T47D (cell line): Measurements from ENCODE around the gene TNN.

Source experiments
- DNase-seq, 2 experiments: peaks; one replicate each; pipeline versions ENCODE4 v3.0.0 to v3.0.0-alpha.2; 2011 to 2012; ENCODE audit warnings: low read depth in 1 of 2, low spot score in 1 of 2
- JUND ChIP-seq: IDR thresholded peaks from 2 replicates; pipeline ENCODE4 v1.6.1; 2012; ENCODE audit warnings: low read depth
- in situ Hi-C: cut with HindIII; loops from 2 replicates; pipeline ENCODE4 v1.10.0; 2016; ENCODE audit warnings: low sequenced_read_pairs, low pct_unique_long_range_greater_than_20kb

The TNN gene

DNA sequence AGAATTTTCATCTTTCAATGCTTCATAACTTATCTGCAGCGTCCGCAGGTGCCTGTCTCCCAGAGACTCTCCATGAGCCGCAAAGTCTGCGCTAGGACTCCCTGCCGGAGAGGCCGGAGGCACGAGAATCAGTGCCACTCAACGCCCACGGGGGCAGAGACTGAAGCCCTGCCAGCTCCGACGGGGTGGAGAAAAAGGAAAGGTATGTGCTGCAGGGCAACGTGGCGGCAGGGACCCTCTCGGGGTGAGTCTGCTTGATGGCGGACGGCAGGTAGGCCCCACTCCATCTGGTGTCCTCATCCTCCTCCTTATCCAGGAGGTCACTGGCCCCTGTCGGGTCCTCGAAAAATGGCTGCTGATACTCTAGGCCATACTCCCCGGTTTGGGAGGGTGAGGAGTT is 22.5 kb upstream of the TNN start:
- in situ Hi-C loops = no loop called here

DNA sequence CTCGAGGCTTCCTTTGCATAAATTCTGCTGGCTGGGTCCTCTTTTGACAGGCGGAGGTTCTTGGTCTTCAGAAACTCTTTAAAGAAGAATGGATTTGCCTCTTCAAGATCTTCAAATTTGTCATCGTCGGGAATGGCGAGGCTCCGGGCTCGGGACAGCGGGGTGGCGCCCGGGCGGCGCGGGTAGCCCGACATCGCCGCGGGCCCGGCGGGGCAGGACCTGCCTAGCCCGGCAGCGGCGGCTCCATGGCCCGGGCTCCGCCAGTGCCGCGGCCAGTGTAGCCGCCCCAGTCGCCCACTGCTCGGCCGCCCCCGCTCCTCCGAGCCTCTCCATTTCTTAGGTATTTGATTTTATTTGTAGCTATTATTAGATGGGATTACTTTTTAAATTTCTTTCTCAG is 22.1 kb upstream of the TNN start:
- TF ChIP-seq JUND = no peak

More for the DNA sequence above, 22.5 kb upstream of the TNN start:
- DNase-seq = no peak
- no peak for TF ChIP-seq JUND

DNA sequence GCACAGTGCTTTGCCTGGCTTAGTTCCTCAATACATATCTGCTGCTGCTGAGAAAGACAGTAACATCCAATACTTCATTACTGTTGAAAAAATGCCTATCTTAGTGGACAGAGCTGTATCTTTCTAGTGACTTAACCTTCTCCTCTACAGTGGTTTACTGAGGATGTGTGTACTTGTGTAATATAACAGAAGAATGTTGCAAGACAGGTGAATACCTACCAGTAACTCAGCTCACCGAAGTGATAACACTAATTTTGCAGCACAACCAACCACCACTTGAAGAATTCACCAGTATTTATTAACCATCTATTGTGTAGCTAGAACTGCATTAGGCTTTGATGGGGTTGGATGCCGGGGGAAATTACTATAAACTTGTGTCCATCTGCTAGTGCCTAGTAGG is 16.6 kb upstream of the TNN start:
- no peak for DNase-seq
- TF ChIP-seq JUND = no peak
- in situ Hi-C loops = no loop called here

More for the DNA sequence above, 22.1 kb upstream of the TNN start:
- in situ Hi-C loops = no loop called here
- DNase-seq = no peak

GRCh38 chr1:175054736-175055135 is 12.9 kb upstream of the TNN start:
- TF ChIP-seq JUND = no peak
- DNase-seq = no peak
- in situ Hi-C loops = no loop called here

GRCh38 chr1:175062339-175062738 is 5.3 kb upstream of the TNN start:
- no peak for DNase-seq
- in situ Hi-C loops = no loop called here
- no peak for TF ChIP-seq JUND

GRCh38 chr1:175062858-175063257 is 4.8 kb upstream of the TNN start:
- in situ Hi-C loops = no loop called here
- TF ChIP-seq JUND = no peak

DNA sequence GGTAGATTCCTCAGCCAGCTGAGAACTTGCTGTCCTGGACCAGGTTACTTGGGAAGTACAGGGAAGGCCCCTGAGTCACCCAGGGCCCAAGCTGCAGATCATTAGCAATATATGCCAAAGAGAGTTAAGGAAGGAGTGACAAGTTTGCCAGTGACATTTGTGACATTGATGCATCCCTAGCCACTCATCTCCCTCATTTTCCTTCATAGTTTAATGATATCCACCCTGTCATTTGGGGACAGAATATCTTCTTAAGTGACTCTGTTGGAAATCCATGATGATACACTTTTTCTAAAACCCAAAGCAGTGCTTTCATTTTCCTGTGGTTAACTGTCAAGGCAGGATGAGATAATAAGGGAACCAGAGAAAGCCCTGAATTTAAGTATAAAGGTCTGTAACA is 3.2 kb downstream of the TNN start:
- no peak for DNase-seq
- in situ Hi-C loops = no loop called here
- TF ChIP-seq JUND = no peak

More at GRCh38 chr1:175062858-175063257, 4.8 kb upstream of the TNN start:
- DNase-seq = no peak

DNA sequence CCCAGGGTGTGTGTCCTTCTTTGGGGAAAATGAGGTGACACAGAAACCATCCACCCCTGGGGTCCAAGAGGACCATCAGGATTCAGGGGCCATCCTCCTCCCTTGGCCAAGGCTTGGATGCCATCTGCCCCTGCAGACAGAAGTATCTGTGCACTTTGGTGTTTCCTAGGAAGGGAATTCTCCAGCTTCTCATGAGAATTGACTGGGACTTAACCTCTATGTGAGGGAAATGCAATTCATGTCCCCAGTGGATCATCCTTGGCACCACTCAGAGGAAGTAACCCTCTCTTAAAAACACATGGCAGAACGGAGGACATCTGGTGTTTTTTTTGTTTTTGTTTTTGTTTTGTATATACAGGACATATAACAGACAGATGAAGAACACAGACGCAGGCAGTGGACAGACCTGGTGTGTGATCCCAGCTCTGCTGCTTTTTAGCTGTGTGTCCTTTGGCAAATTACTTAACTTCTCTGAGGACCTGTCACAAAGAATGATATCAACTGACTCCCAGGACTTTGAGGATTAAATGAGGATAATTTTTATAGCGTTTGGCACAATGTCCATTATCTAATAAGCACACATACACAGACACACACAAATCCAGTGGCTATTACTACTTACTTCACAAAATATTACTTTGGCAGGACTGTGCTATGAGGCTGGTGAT is 3.8 kb downstream of the TNN start:
- DNase-seq = no peak
- no peak for TF ChIP-seq JUND
- in situ Hi-C loops = no loop called here

DNA sequence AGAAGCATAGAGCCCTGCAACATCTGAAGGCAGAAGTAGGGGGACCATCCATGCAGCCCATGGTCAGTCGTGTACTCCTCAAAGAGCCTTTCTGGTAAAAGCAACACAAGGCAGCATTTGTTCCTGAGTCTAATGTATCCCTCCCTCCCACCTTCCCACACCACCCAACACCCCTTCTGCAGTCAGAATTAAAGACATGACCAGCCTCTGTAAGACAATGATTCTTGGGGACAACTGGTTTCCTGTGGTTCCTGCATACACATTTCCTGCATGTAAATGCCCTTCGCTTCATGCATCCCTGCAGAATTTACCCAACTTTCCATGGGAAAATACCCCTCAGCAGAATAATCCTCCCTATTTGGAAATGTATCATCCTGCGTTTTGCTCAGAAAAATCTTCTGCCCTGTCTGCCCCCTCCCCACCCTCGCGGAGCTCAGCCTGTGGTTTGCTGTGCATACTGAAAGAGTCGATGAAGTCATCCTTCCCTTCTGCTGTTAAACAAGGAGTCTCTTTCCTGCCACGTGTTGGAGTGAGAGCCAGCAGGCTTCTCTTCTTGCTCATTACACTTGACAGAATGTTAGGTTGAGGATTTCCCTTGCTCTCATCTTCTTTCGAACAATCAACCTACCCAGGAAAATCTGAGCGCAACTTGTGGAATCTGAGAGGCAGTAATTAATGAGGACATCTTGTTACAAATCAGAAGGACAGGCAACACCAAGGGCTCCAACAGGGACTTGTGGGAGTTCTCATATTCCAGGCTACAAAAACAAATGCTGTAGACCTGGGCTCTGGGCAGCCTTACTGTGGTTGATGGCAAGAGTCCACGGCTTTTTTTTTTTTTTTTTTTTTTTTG is 4.7 kb downstream of the TNN start:
- in situ Hi-C loops = no loop called here
- no peak for TF ChIP-seq JUND
- DNase-seq = peak in 1 of 2 experiments; percentile 42

DNA sequence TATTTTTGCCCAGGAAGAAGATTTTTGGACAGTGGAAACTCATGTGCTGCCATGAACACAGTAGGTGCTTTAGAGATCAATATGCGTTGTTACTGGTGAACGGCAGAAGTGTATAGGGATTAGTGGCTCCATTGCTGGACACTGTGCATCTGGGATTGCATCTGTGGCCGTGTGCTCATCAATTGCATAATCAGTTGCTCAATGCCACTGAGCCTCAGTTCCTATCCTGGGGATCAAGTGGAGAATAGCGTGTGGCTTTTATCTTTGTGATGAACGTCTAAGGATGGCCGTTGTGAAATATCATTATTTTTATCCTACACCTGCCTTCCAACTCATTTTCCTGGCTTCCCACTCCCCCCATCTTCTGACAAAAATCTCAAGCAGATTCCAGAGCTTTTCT is 5.4 kb downstream of the TNN start:
- TF ChIP-seq JUND = no peak
- no peak for DNase-seq
- in situ Hi-C loops = no loop called here

GRCh38 chr1:175073633-175074032 is 6.0 kb downstream of the TNN start:
- TF ChIP-seq JUND = no peak
- no peak for DNase-seq
- in situ Hi-C loops = no loop called here

GRCh38 chr1:175075572-175076568 is 8.2 kb downstream of the TNN start:
- no peak for TF ChIP-seq JUND
- in situ Hi-C loops = no loop called here
- peak in 1 of 2 experiments; percentile 23 for DNase-seq
